Measurements from ENCODE around the gene HHATL.
"Not testable (repeated sequence)": the region's sequence is repeated elsewhere in the genome, so short reads cannot be mapped to it uniquely, and the experiment has no call there.

Gene HHATL

GRCh38 chr3:42734263-42734860 lies 31.8 kb upstream of the HHATL start:
- no peak for DNase-seq (ENCODE audit: low spot score)

GRCh38 chr3:42733501-42734262 lies 31.1 kb upstream of the HHATL start:
- DNase-seq (ENCODE audit: low spot score), result no peak

- peak; percentile 40 for DNase-seq (ENCODE audit: low spot score)
Measured at GRCh38 chr3:42732829-42733459, 30.3 kb upstream of the HHATL start.

- no peak for DNase-seq (ENCODE audit: low spot score)
Measured at GRCh38 chr3:42732196-42732828, 29.7 kb upstream of the HHATL start.

- DNase-seq (ENCODE audit: low spot score), result no peak
Measured at GRCh38 chr3:42731476-42732195, 29.0 kb upstream of the HHATL start.

GRCh38 chr3:42730706-42731420 lies 28.3 kb upstream of the HHATL start:
- DNase-seq (ENCODE audit: low spot score), result no peak

GRCh38 chr3:42730294-42730693 lies 27.7 kb upstream of the HHATL start:
- DNase-seq (ENCODE audit: low spot score), result no peak

- DNase-seq (ENCODE audit: low spot score), result no peak
Measured at GRCh38 chr3:42729404-42730145, 27.0 kb upstream of the HHATL start.

- no peak for DNase-seq (ENCODE audit: low spot score)
Measured at GRCh38 chr3:42728668-42729364, 26.2 kb upstream of the HHATL start.

- no peak for DNase-seq (ENCODE audit: low spot score)
Measured at GRCh38 chr3:42728056-42728455, 25.5 kb upstream of the HHATL start.

- no peak for DNase-seq (ENCODE audit: low spot score)
Measured at GRCh38 chr3:42725454-42725853, 22.9 kb upstream of the HHATL start.

GRCh38 chr3:42723219-42723618 lies 20.6 kb upstream of the HHATL start:
- DNase-seq (ENCODE audit: low spot score), result no peak

GRCh38 chr3:42722442-42722841 lies 19.8 kb upstream of the HHATL start:
- DNase-seq (ENCODE audit: low spot score), result not testable (repeated sequence)

GRCh38 chr3:42721690-42722089 lies 19.1 kb upstream of the HHATL start:
- DNase-seq (ENCODE audit: low spot score), result no peak

- DNase-seq (ENCODE audit: low spot score), result no peak
Measured at GRCh38 chr3:42720126-42720525, 17.5 kb upstream of the HHATL start.

GRCh38 chr3:42719002-42719401 lies 16.4 kb upstream of the HHATL start:
- no peak for DNase-seq (ENCODE audit: low spot score)

- DNase-seq (ENCODE audit: low spot score), result no peak
Measured at GRCh38 chr3:42718338-42718737, 15.7 kb upstream of the HHATL start.

- DNase-seq (ENCODE audit: low spot score), result no peak
Measured at GRCh38 chr3:42717306-42717705, 14.7 kb upstream of the HHATL start.

- DNase-seq (ENCODE audit: low spot score), result no peak
Measured at GRCh38 chr3:42714171-42714852, 11.7 kb upstream of the HHATL start.

- no peak for DNase-seq (ENCODE audit: low spot score)
Measured at GRCh38 chr3:42713747-42714146, 11.1 kb upstream of the HHATL start.
